HCT116 (cell line): Measurements from ENCODE around the gene CA10. TPM values are rescaled to one million over a fixed set of nuclear protein-coding genes. Genes with fewer than 3 reads are reported as not detected.

Experiments used
- ATAC-seq: fragments of 200-7000 bp; cut with Tn5 transposase; 2 replicates; pipeline ENCODE4 v1.9.1; 2020; ENCODE audit warnings: mild to moderate bottlenecking, moderate library complexity
- BruUV-seq: library from RNA; stranded (reverse); fragments of 400-500 nt; replicated peaks from 2 replicates; lab custom pipeline; 2021; lab: Mats Ljungman, UMichigan
- CTCF ChIA-PET: fragments of 300-600 bp; sonication (Branson Sonifier 250); formaldehyde crosslinking; loops from one replicate; lab custom pipeline; 2021; ENCODE audit warnings: antibody characterized with exemption; lab: Charles Lee
- POLR2A ChIA-PET: fragments of 300-600, 350-600 bp; sonication (Branson Sonifier 250); formaldehyde crosslinking; loops from one replicate; lab custom pipeline; 2021; ENCODE audit warnings: antibody characterized with exemption; lab: Charles Lee
- RAD21 ChIA-PET, 2 experiments: fragments of 300-600 bp; sonication (Branson Sonifier 250); formaldehyde crosslinking; loops; one replicate each; lab custom pipeline; 2023; ENCODE audit warnings: low total read pairs in 2 of 2; ENCODE audit not compliant: uncharacterized antibody in 2 of 2, unreplicated experiment in 2 of 2, low non-redundant PET in 1 of 2; lab: Charles Lee
- DNase-seq: peaks from one replicate; pipeline ENCODE4 v3.0.0-alpha.2; 2010; ENCODE audit warnings: low read depth, low spot score
- H2AFZ ChIP-seq: fragments of 200-600 bp; shearing (Covaris generic), sonication (generic); 2 replicates; pipeline ENCODE4 v1.6.1; 2017; ENCODE audit warnings: low read depth, mixed run types, mixed read lengths, antibody characterized with exemption, low read length; ENCODE audit not compliant: poor library complexity, severe bottlenecking
- H3K27ac ChIP-seq: 2 replicates; pipeline ENCODE4 v1.5.1; 2012; ENCODE audit warnings: low read depth, low read length
- H3K27me3 ChIP-seq: fragments of 200-600 bp; sonication (generic); 2 replicates; pipeline ENCODE4 v1.6.1; 2016; ENCODE audit warnings: mixed run types, low read length, mixed read lengths; ENCODE audit not compliant: insufficient read depth
- H3K36me3 ChIP-seq, 2 experiments: fragments of 200-500 bp in 1 of 2; fragments of 200-600 bp in 1 of 2; sonication (Bioruptor generic) in 1 of 2; sonication (generic) in 1 of 2; 2 replicates each; pipeline versions ENCODE4 v1.5.1 to v1.6.1; 2014 to 2016; ENCODE audit warnings: low read length in 2 of 2, inconsistent platforms in 1 of 2, mixed read lengths in 1 of 2, mixed run types in 1 of 2; ENCODE audit not compliant: insufficient read depth in 2 of 2, control insufficient read depth in 1 of 2
- H3K4me1 ChIP-seq, 2 experiments: fragments of 200-600 bp in 1 of 2; sonication (generic) in 1 of 2; 2 replicates each; pipeline versions ENCODE4 v1.5.1 to v1.6.1; 2012 to 2017; ENCODE audit warnings: low read length in 2 of 2, inconsistent platforms in 1 of 2, mild to moderate bottlenecking in 1 of 2, mixed read lengths in 1 of 2, mixed run types in 1 of 2, moderate library complexity in 1 of 2; ENCODE audit not compliant: insufficient read depth in 2 of 2, control insufficient read depth in 1 of 2
- H3K4me2 ChIP-seq: fragments of 200-600 bp; sonication (generic); 2 replicates; pipeline ENCODE4 v1.6.1; 2017; ENCODE audit warnings: mixed run types, low read length, mixed read lengths
- H3K4me3 ChIP-seq, 2 experiments: fragments of 200-600 bp in 1 of 2; sonication (generic) in 1 of 2; replicated peaks in 1 of 2; 2 replicates each; pipeline ENCODE4 v1.5.1; 2011 to 2016; ENCODE audit warnings: low read length in 2 of 2, control low read depth in 1 of 2, low read depth in 1 of 2, mild to moderate bottlenecking in 1 of 2, mixed read lengths in 1 of 2, mixed run types in 1 of 2
- H3K79me2 ChIP-seq: fragments of 200-600 bp; sonication (generic); 2 replicates; pipeline ENCODE4 v1.6.1; 2017; ENCODE audit warnings: mild to moderate bottlenecking, mixed run types, low read length, moderate library complexity, mixed read lengths; ENCODE audit not compliant: insufficient read depth
- H3K9ac ChIP-seq: fragments of 200-600 bp; sonication (generic); 2 replicates; pipeline ENCODE4 v1.6.1; 2016; ENCODE audit warnings: low read length, mixed read lengths
- H3K9me2 ChIP-seq: fragments of 200-600 bp; sonication (generic), shearing (Covaris generic); 2 replicates; pipeline ENCODE4 v1.6.1; 2017; ENCODE audit warnings: mixed run types, mild to moderate bottlenecking, moderate library complexity; ENCODE audit not compliant: insufficient read depth
- H3K9me3 ChIP-seq, 2 experiments: fragments of 200-500 bp in 1 of 2; fragments of 200-600 bp in 1 of 2; sonication (Bioruptor generic) in 1 of 2; sonication (generic) in 1 of 2; 2 replicates each; pipeline ENCODE4 v1.6.1; 2014 to 2017; ENCODE audit warnings: low read length in 2 of 2, mixed read lengths in 2 of 2, inconsistent platforms in 1 of 2, low read depth in 1 of 2, mild to moderate bottlenecking in 1 of 2, mixed run types in 1 of 2, moderate library complexity in 1 of 2; ENCODE audit not compliant: control insufficient read depth in 1 of 2, insufficient read depth in 1 of 2
- H4K20me1 ChIP-seq: fragments of 200-600 bp; sonication (generic), shearing (Covaris generic); 2 replicates; pipeline ENCODE4 v1.6.1; 2017; ENCODE audit warnings: mixed run types, mild to moderate bottlenecking, moderate library complexity; ENCODE audit not compliant: insufficient read depth
- ATF3 ChIP-seq: IDR thresholded peaks from 2 replicates; pipeline ENCODE4 v1.6.1; 2012
- CBX3 ChIP-seq: IDR thresholded peaks from 2 replicates; pipeline ENCODE4 v1.6.1; 2012; ENCODE audit warnings: low read depth
- CEBPB ChIP-seq: IDR thresholded peaks from 2 replicates; pipeline ENCODE4 v1.6.1; 2012; ENCODE audit warnings: low read depth
- EGR1 ChIP-seq: IDR thresholded peaks from 2 replicates; pipeline ENCODE4 v1.6.1; 2012; ENCODE audit warnings: low read depth
- ELF1 ChIP-seq: IDR thresholded peaks from 2 replicates; pipeline ENCODE4 v1.6.1; 2012; ENCODE audit warnings: low read depth, borderline replicate concordance
- EZH2 ChIP-seq: fragments of 200-600 bp; sonication (generic); IDR thresholded peaks from 2 replicates; pipeline ENCODE4 v1.6.1; 2017; ENCODE audit warnings: antibody characterized with exemption, mixed run types
- EZH2phosphoT487 ChIP-seq: fragments of 200-600 bp; IDR thresholded peaks from 2 replicates; pipeline ENCODE4 v1.6.1; 2018; ENCODE audit warnings: antibody characterized with exemption, borderline replicate concordance
- FOSL1 ChIP-seq: IDR thresholded peaks from 2 replicates; pipeline ENCODE4 v1.6.1; 2012; ENCODE audit warnings: low read depth
- JUND ChIP-seq: IDR thresholded peaks from 2 replicates; pipeline ENCODE4 v1.6.1; 2012
- POLR2AphosphoS5 ChIP-seq: IDR thresholded peaks from 2 replicates; pipeline ENCODE4 v1.6.1; 2011; ENCODE audit warnings: mild to moderate bottlenecking, low read depth, low read length, moderate library complexity
- RAD21 ChIP-seq: IDR thresholded peaks from 2 replicates; pipeline ENCODE4 v1.6.1; 2012; ENCODE audit warnings: low read depth, mild to moderate bottlenecking
- REST ChIP-seq: IDR thresholded peaks from 2 replicates; pipeline ENCODE4 v1.6.1; 2012; ENCODE audit warnings: low read depth
- SP1 ChIP-seq: IDR thresholded peaks from 2 replicates; pipeline ENCODE4 v1.6.1; 2012; ENCODE audit warnings: low read depth
- SRF ChIP-seq: IDR thresholded peaks from 2 replicates; pipeline ENCODE4 v1.6.1; 2012; ENCODE audit warnings: low read depth
- TCF7L2 ChIP-seq: IDR thresholded peaks from 2 replicates; pipeline ENCODE4 v1.7.0; 2011; ENCODE audit warnings: borderline replicate concordance, inconsistent platforms; ENCODE audit not compliant: insufficient read depth, insufficient read length; ENCODE audit errors: extremely low read depth
- YY1 ChIP-seq: IDR thresholded peaks from 2 replicates; pipeline ENCODE4 v1.6.1; 2011; ENCODE audit warnings: low read length, low read depth, moderate library complexity, mild to moderate bottlenecking; ENCODE audit not compliant: insufficient replicate concordance; ENCODE audit errors: extremely low read depth
- ZFX ChIP-seq: fragments of 450-650 bp; IDR thresholded peaks from 2 replicates; pipeline ENCODE4 v1.6.1; 2017
- intact Hi-C: fragments of 100-400 bp; cut with micrococcal nuclease; formaldehyde crosslinking; loops from 2 replicates; pipeline ENCODE4 v1.10.0; 2022
- total RNA-seq: library from RNA; stranded (reverse); gene quantifications from one replicate; pipeline ENCODE4 v1.2.1, GENCODE V29; 2021; ENCODE audit not compliant: unreplicated experiment
- TF ChIP-seq, protein P1 (sequence below), 3 experiments: fragments of 200-600 bp in 1 of 3; sonication (generic) in 1 of 3; IDR thresholded peaks in 2 of 3; conservative IDR thresholded peaks in 1 of 3; 2 replicates each; pipeline ENCODE4 v1.5.1; 2012 to 2017; ENCODE audit warnings: low read depth in 2 of 3, low read length in 2 of 3, antibody characterized with exemption in 1 of 3, borderline replicate concordance in 1 of 3, control low read depth in 1 of 3, mild to moderate bottlenecking in 1 of 3, mixed read lengths in 1 of 3, mixed run types in 1 of 3, moderate library complexity in 1 of 3; ENCODE audit not compliant: insufficient read depth in 1 of 3
- TF ChIP-seq, protein P2 (sequence below): IDR thresholded peaks from 2 replicates; pipeline ENCODE4 v1.6.1; 2011; ENCODE audit warnings: mild to moderate bottlenecking, low read length, moderate library complexity; ENCODE audit not compliant: insufficient replicate concordance; ENCODE audit errors: extremely low read depth
- TF ChIP-seq, protein P3 (sequence below): IDR thresholded peaks from 2 replicates; pipeline ENCODE4 v1.6.1; 2012

Gene CA10
- total RNA-seq, 1 experiment from 2014 or later = not detected

- Histone ChIP-seq H3K4me2 (no peak overlapping the region), H3K36me3 (no peaks in the 10 kb centered on the region), H3K27me3 (no peaks in the 10 kb centered on the region), H2AFZ (no peak overlapping the region), H3K79me2 (no peaks in the 10 kb centered on the region), H3K9ac (no peak overlapping the region), H4K20me1 (no peaks in the 10 kb centered on the region), H3K27ac (no peak overlapping the region), H3K4me3 (no peak overlapping the region), H3K4me1 (no peaks in the 10 kb centered on the region), H3K9me2 (no peaks in the 10 kb centered on the region), H3K9me3 (peaks cover 20 to 27% of the 10 kb centered on the region in 2 experiments; a peak in 3 of 4 replicates)
- DNase-seq = no peak
- ChIA-PET CTCF (no interaction called here), POLR2A (no interaction called here), RAD21 (no interaction called here)
- TF ChIP-seq, protein P1, sequence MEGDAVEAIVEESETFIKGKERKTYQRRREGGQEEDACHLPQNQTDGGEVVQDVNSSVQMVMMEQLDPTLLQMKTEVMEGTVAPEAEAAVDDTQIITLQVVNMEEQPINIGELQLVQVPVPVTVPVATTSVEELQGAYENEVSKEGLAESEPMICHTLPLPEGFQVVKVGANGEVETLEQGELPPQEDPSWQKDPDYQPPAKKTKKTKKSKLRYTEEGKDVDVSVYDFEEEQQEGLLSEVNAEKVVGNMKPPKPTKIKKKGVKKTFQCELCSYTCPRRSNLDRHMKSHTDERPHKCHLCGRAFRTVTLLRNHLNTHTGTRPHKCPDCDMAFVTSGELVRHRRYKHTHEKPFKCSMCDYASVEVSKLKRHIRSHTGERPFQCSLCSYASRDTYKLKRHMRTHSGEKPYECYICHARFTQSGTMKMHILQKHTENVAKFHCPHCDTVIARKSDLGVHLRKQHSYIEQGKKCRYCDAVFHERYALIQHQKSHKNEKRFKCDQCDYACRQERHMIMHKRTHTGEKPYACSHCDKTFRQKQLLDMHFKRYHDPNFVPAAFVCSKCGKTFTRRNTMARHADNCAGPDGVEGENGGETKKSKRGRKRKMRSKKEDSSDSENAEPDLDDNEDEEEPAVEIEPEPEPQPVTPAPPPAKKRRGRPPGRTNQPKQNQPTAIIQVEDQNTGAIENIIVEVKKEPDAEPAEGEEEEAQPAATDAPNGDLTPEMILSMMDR (IDR thresholded peaks at IDR 0.05 in 2 of 3, conservative IDR thresholded peaks at IDR 0.05 in 1 of 3; ENCODE audit: borderline replicate concordance in 1 of 3, insufficient read depth in 1 of 3, low read depth in 2 of 3, low read length in 2 of 3) = no peak
- no peak for TF ChIP-seq SRF
- TF ChIP-seq ZFX = no peak
- no peak for TF ChIP-seq JUND
- TF ChIP-seq, protein P2, sequence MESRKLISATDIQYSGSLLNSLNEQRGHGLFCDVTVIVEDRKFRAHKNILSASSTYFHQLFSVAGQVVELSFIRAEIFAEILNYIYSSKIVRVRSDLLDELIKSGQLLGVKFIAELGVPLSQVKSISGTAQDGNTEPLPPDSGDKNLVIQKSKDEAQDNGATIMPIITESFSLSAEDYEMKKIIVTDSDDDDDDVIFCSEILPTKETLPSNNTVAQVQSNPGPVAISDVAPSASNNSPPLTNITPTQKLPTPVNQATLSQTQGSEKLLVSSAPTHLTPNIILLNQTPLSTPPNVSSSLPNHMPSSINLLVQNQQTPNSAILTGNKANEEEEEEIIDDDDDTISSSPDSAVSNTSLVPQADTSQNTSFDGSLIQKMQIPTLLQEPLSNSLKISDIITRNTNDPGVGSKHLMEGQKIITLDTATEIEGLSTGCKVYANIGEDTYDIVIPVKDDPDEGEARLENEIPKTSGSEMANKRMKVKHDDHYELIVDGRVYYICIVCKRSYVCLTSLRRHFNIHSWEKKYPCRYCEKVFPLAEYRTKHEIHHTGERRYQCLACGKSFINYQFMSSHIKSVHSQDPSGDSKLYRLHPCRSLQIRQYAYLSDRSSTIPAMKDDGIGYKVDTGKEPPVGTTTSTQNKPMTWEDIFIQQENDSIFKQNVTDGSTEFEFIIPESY = no peak
- no peak for TF ChIP-seq ATF3
- TF ChIP-seq CEBPB = no peak
- TF ChIP-seq, protein P3, sequence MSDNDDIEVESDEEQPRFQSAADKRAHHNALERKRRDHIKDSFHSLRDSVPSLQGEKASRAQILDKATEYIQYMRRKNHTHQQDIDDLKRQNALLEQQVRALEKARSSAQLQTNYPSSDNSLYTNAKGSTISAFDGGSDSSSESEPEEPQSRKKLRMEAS = no peak
- TF ChIP-seq FOSL1 = no peak
- no peak for TF ChIP-seq EZH2
- no peak for TF ChIP-seq ELF1
- no peak for TF ChIP-seq TCF7L2
- no peak for TF ChIP-seq REST
- no peak for TF ChIP-seq RAD21
- no peak for TF ChIP-seq POLR2AphosphoS5
- no peak for TF ChIP-seq CBX3
- TF ChIP-seq EZH2phosphoT487 = no peak
- TF ChIP-seq YY1 = no peak
- no peak for TF ChIP-seq EGR1
- no peak for TF ChIP-seq SP1
- no TSS peak for BruUV-seq
- ATAC-seq = no peak
- intact Hi-C loops = no loop called here
Measured at GRCh38 chr17:52147431-52147830, 11.1 kb downstream of the CA10 start.
